Measurements from ENCODE around the gene EDC4.

Gene EDC4

GRCh38 chr16:67924140-67924906 lies 51.5 kb downstream of the EDC4 start:
- TF ChIP-seq POLR2AphosphoS5 (IDR thresholded peaks at IDR 0.05; ENCODE audit: borderline replicate concordance, low read depth, low read length): no peak
- no peak for TF ChIP-seq FOXP2 (optimal IDR thresholded peaks at IDR 0.05; ENCODE audit: control extremely low read depth, extremely low read length, insufficient read depth)
- no peak for TF ChIP-seq EZH2 (IDR thresholded peaks at IDR 0.05)
- Histone ChIP-seq H3K4me3 (no peak overlapping the region), H3K9ac (ENCODE audit: insufficient read length) (no peak overlapping the region), H3K36me3 (ENCODE audit: insufficient read depth, low read length) (no peaks in the 10 kb centered on the region), H3K9me3 (ENCODE audit: low read depth, low read length) (no peaks in the 10 kb centered on the region), H3K27ac (no peak overlapping the region)
- no peak for DNase-seq (ENCODE audit: low read depth, low spot score)

GRCh38 chr16:67926181-67926750 lies 53.4 kb downstream of the EDC4 start:
- no peak for DNase-seq (ENCODE audit: low read depth, low spot score)
- no peak overlapping the region for H3K4me3 ChIP-seq
- H3K27ac ChIP-seq: no peak overlapping the region
- TF ChIP-seq EZH2 (IDR thresholded peaks at IDR 0.05): no peak
- TF ChIP-seq FOXP2 (optimal IDR thresholded peaks at IDR 0.05; ENCODE audit: control extremely low read depth, extremely low read length, insufficient read depth): no peak
- TF ChIP-seq POLR2AphosphoS5 (IDR thresholded peaks at IDR 0.05; ENCODE audit: borderline replicate concordance, low read depth, low read length): no peak
- H3K36me3 ChIP-seq (ENCODE audit: insufficient read depth, low read length): no peaks in the 10 kb centered on the region
- no peak overlapping the region for H3K9ac ChIP-seq (ENCODE audit: insufficient read length)
- H3K9me3 ChIP-seq (ENCODE audit: low read depth, low read length): no peaks in the 10 kb centered on the region

GRCh38 chr16:67927131-67927941 lies 54.5 kb downstream of the EDC4 start:
- no peak overlapping the region for H3K27ac ChIP-seq
- no peaks in the 10 kb centered on the region for H3K9me3 ChIP-seq (ENCODE audit: low read depth, low read length)
- no peak overlapping the region for H3K4me3 ChIP-seq
- DNase-seq (ENCODE audit: low read depth, low spot score): no peak
- H3K9ac ChIP-seq (ENCODE audit: insufficient read length): no peak overlapping the region
- no peaks in the 10 kb centered on the region for H3K36me3 ChIP-seq (ENCODE audit: insufficient read depth, low read length)
- TF ChIP-seq POLR2AphosphoS5 (IDR thresholded peaks at IDR 0.05; ENCODE audit: borderline replicate concordance, low read depth, low read length): no peak
- TF ChIP-seq FOXP2 (optimal IDR thresholded peaks at IDR 0.05; ENCODE audit: control extremely low read depth, extremely low read length, insufficient read depth): no peak
- TF ChIP-seq EZH2 (IDR thresholded peaks at IDR 0.05): no peak

GRCh38 chr16:67928147-67928546 lies 55.3 kb downstream of the EDC4 start:
- Histone ChIP-seq H3K9ac (ENCODE audit: insufficient read length) (no peak overlapping the region), H3K27ac (no peak overlapping the region), H3K36me3 (ENCODE audit: insufficient read depth, low read length) (no peaks in the 10 kb centered on the region), H3K4me3 (no peak overlapping the region), H3K9me3 (ENCODE audit: low read depth, low read length) (no peaks in the 10 kb centered on the region)
- DNase-seq (ENCODE audit: low read depth, low spot score): no peak
- TF ChIP-seq POLR2AphosphoS5 (IDR thresholded peaks at IDR 0.05; ENCODE audit: borderline replicate concordance, low read depth, low read length) (no peak), FOXP2 (optimal IDR thresholded peaks at IDR 0.05; ENCODE audit: control extremely low read depth, extremely low read length, insufficient read depth) (no peak), EZH2 (IDR thresholded peaks at IDR 0.05) (no peak)

GRCh38 chr16:67928561-67929364 lies 55.9 kb downstream of the EDC4 start:
- H3K36me3 ChIP-seq (ENCODE audit: insufficient read depth, low read length): no peaks in the 10 kb centered on the region
- no peak overlapping the region for H3K4me3 ChIP-seq
- no peak for DNase-seq (ENCODE audit: low read depth, low spot score)
- no peaks in the 10 kb centered on the region for H3K9me3 ChIP-seq (ENCODE audit: low read depth, low read length)
- H3K9ac ChIP-seq (ENCODE audit: insufficient read length): no peak overlapping the region
- no peak for TF ChIP-seq EZH2 (IDR thresholded peaks at IDR 0.05)
- TF ChIP-seq FOXP2 (optimal IDR thresholded peaks at IDR 0.05; ENCODE audit: control extremely low read depth, extremely low read length, insufficient read depth): no peak
- no peak overlapping the region for H3K27ac ChIP-seq

GRCh38 chr16:67930191-67930590 lies 57.3 kb downstream of the EDC4 start:
- Histone ChIP-seq H3K9me3 (ENCODE audit: low read depth, low read length) (no peaks in the 10 kb centered on the region), H3K4me3 (no peak overlapping the region), H3K27ac (no peak overlapping the region), H3K36me3 (ENCODE audit: insufficient read depth, low read length) (no peaks in the 10 kb centered on the region), H3K9ac (ENCODE audit: insufficient read length) (no peak overlapping the region)
- no peak for DNase-seq (ENCODE audit: low read depth, low spot score)
- TF ChIP-seq EZH2 (IDR thresholded peaks at IDR 0.05) (no peak), FOXP2 (optimal IDR thresholded peaks at IDR 0.05; ENCODE audit: control extremely low read depth, extremely low read length, insufficient read depth) (no peak), POLR2AphosphoS5 (IDR thresholded peaks at IDR 0.05; ENCODE audit: borderline replicate concordance, low read depth, low read length) (no peak)

- Histone ChIP-seq H3K27ac (no peak overlapping the region), H3K4me3 (no peak overlapping the region), H3K9ac (ENCODE audit: insufficient read length) (no peak overlapping the region), H3K36me3 (ENCODE audit: insufficient read depth, low read length) (no peaks in the 10 kb centered on the region), H3K9me3 (ENCODE audit: low read depth, low read length) (no peaks in the 10 kb centered on the region)
- DNase-seq (ENCODE audit: low read depth, low spot score): no peak
- TF ChIP-seq FOXP2 (optimal IDR thresholded peaks at IDR 0.05; ENCODE audit: control extremely low read depth, extremely low read length, insufficient read depth) (no peak), EZH2 (IDR thresholded peaks at IDR 0.05) (no peak), POLR2AphosphoS5 (IDR thresholded peaks at IDR 0.05; ENCODE audit: borderline replicate concordance, low read depth, low read length) (no peak)
Measured at GRCh38 chr16:67930678-67931211, 57.9 kb downstream of the EDC4 start.

Data from SK-N-MC (cell line).